ENCODE results near the gene ZNRF1. TPM values are rescaled to one million over a fixed set of nuclear protein-coding genes. Genes with fewer than 3 reads are reported as not detected.
"Not testable (repeated sequence)": the region's sequence is repeated elsewhere in the genome, so short reads cannot be mapped to it uniquely, and the experiment has no call there.

Gene ZNRF1
- total RNA-seq, 1 donor from 2014 or later: 26.8 TPM

- no peak for DNase-seq (ENCODE audit: low read depth)
- no peak overlapping the region for H3K4me3 ChIP-seq (ENCODE audit: low read depth, low read length)
- no peak for TF ChIP-seq CTCF (conservative IDR thresholded peaks at IDR 0.05; ENCODE audit: low read depth, low read length)
Measured at GRCh38 chr16:74975591-74975990, 23.2 kb upstream of the ZNRF1 start.

- no peak for DNase-seq (ENCODE audit: low read depth)
- TF ChIP-seq CTCF (conservative IDR thresholded peaks at IDR 0.05; ENCODE audit: low read depth, low read length): no peak
Measured at GRCh38 chr16:74982256-74982655, 16.6 kb upstream of the ZNRF1 start.

GRCh38 chr16:74984194-74984528 lies 14.7 kb upstream of the ZNRF1 start:
- peak overlapping the region; percentile 100 for H3K4me3 ChIP-seq (ENCODE audit: low read depth, low read length)
- TF ChIP-seq CTCF (conservative IDR thresholded peaks at IDR 0.05; ENCODE audit: low read depth, low read length): no peak
- DNase-seq (ENCODE audit: low read depth): no peak

More at GRCh38 chr16:74982256-74982655, 16.6 kb upstream of the ZNRF1 start:
- no peak overlapping the region for H3K4me3 ChIP-seq (ENCODE audit: low read depth, low read length)

- TF ChIP-seq CTCF (conservative IDR thresholded peaks at IDR 0.05; ENCODE audit: low read depth, low read length): no peak
- H3K4me3 ChIP-seq (ENCODE audit: low read depth, low read length): peak within 1 kb of the TSS; percentile 100
- peak; percentile 86 for DNase-seq (ENCODE audit: low read depth)
Measured at GRCh38 chr16:74984529-74985296, 14.1 kb upstream of the ZNRF1 start, which contains the start of gene WDR59. Gene WDR59 (minus strand): TSS chr16:74985123. CDS start chr16:74985017, 106 bp downstream.

- no peak for TF ChIP-seq CTCF (conservative IDR thresholded peaks at IDR 0.05; ENCODE audit: low read depth, low read length)
- DNase-seq (ENCODE audit: low read depth): no peak
- no peak overlapping the region for H3K4me3 ChIP-seq (ENCODE audit: low read depth, low read length)
Measured at GRCh38 chr16:74987027-74987681, 11.7 kb upstream of the ZNRF1 start.

- not testable (repeated sequence) for H3K4me3 ChIP-seq (ENCODE audit: low read depth, low read length)
Measured at GRCh38 chr16:74989864-74990263, 9.0 kb upstream of the ZNRF1 start.

GRCh38 chr16:74990832-74991231 lies 8.0 kb upstream of the ZNRF1 start:
- H3K4me3 ChIP-seq (ENCODE audit: low read depth, low read length): no peak overlapping the region
- TF ChIP-seq CTCF (conservative IDR thresholded peaks at IDR 0.05; ENCODE audit: low read depth, low read length): no peak
- no peak for DNase-seq (ENCODE audit: low read depth)

More at GRCh38 chr16:74989864-74990263, 9.0 kb upstream of the ZNRF1 start:
- DNase-seq (ENCODE audit: low read depth): not testable (repeated sequence)
